Tongue (tissue), 2 donors: ENCODE results near the gene SLC12A7. TPM values are rescaled to one million over a fixed set of nuclear protein-coding genes. Genes with fewer than 3 reads are reported as not detected.
"Not testable (repeated sequence)": the region's sequence is repeated elsewhere in the genome, so short reads cannot be mapped to it uniquely, and the experiment has no call there.

ENCODE experiments used
- DNase-seq: peaks from one replicate; pipeline ENCODE4 v3.0.0-alpha.2; 2015
- total RNA-seq: library from RNA; depleted of rRNA; stranded (reverse); fragments of >200 nt; gene quantifications from one replicate; pipeline ENCODE4 v1.2.3, GENCODE V29; 2014

The SLC12A7 gene
- total RNA-seq, 1 donor from 2014 or later: 25.2 TPM

- no peak for DNase-seq
Measured at GRCh38 chr5:1062761-1063568, 48.9 kb downstream of the SLC12A7 start.

- DNase-seq: no peak
Measured at GRCh38 chr5:1061916-1062315, 49.9 kb downstream of the SLC12A7 start.

- not testable (repeated sequence) for DNase-seq
Measured at GRCh38 chr5:1061292-1061691, 50.6 kb downstream of the SLC12A7 start.

- DNase-seq: no peak
Measured at GRCh38 chr5:1060535-1060981, 51.3 kb downstream of the SLC12A7 start.

GRCh38 chr5:1059884-1060263 is 52.0 kb downstream of the SLC12A7 start:
- no peak for DNase-seq

- no peak for DNase-seq
Measured at GRCh38 chr5:1058988-1059883, 52.6 kb downstream of the SLC12A7 start.

- no peak for DNase-seq
Measured at GRCh38 chr5:1058083-1058945, 53.5 kb downstream of the SLC12A7 start.

GRCh38 chr5:1057485-1058082 is 54.3 kb downstream of the SLC12A7 start:
- no peak for DNase-seq

GRCh38 chr5:1056611-1057484 is 55.0 kb downstream of the SLC12A7 start:
- no peak for DNase-seq

- no peak for DNase-seq
Measured at GRCh38 chr5:1055896-1056610, 55.8 kb downstream of the SLC12A7 start.

GRCh38 chr5:1054799-1055775 is 56.8 kb downstream of the SLC12A7 start:
- DNase-seq: no peak

- no peak for DNase-seq
Measured at GRCh38 chr5:1054018-1054798, 57.7 kb downstream of the SLC12A7 start.

GRCh38 chr5:1053391-1054017 is 58.4 kb downstream of the SLC12A7 start:
- no peak for DNase-seq

GRCh38 chr5:1052641-1053390 is 59.0 kb downstream of the SLC12A7 start:
- peak; percentile 38 for DNase-seq

GRCh38 chr5:1052076-1052475 is 59.8 kb downstream of the SLC12A7 start:
- DNase-seq: no peak

GRCh38 chr5:1051366-1051720 is 60.5 kb downstream of the SLC12A7 start:
- peak; percentile 83 for DNase-seq
